Measurements from ENCODE around the gene ZNF223.

Gene ZNF223

DNA sequence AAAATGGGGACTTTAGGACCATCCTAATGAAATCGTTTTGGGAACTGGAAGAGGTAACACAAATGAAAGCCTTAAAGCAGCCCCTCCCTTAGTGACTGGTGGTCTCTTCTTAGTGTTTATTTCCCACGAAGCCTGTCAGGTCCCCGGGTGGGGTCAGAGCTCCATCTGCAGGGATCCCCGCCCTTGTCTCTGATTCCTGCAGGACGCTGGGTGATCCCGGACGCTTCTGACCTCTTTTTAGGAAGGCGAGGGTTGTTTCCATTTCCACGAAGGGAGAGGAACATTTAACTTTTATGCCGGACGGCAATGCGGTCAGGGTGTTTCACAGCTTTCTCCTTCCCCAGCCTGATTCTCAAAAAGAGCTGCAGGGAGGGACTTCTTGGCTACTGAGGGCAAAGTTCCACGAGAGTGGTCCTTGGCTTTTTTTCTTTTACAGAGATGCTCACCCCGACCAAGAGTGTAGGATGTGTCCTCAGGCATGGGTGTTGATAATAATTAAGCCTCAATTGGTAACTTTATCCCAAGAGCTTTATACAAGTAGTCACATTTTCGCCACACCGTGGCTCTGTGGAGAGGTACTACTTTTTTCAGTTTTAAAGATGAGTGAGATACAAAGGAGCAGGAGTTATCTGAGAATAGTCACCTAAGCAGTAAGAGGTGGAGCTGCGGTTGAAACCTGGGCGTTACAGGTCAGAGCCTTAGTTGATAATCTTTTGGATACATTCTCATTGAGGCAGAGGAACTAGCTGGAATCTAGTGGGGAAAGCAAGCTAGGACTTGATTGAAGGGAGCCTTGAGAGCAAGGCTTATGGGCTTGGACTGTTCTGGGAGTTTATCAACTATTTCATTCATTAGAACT lies 20.9 kb downstream of the ZNF223 start:
- no peak for DNase-seq

DNA sequence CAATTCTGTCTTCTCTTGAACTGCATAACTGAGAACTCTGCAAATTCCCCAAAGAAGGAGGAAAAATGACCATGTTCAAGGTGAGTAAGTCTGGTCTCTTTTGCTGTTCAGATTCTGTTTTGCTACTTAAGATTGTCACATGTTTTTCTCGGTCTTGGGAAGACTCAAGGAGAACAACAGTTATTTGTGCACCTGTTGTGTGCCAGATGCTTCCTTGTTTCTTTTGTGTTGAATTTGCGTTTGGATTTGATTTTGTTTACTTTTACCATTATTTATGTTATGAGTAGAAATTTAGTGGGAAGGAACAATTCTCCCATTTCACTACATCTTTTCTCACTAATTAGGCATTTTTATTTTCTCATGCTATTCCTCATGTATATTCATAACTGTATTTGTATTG lies 24.5 kb downstream of the ZNF223 start:
- no peak for DNase-seq

- no peak for DNase-seq
Measured at GRCh38 chr19:44092108-44092507, 40.3 kb downstream of the ZNF223 start.

DNA sequence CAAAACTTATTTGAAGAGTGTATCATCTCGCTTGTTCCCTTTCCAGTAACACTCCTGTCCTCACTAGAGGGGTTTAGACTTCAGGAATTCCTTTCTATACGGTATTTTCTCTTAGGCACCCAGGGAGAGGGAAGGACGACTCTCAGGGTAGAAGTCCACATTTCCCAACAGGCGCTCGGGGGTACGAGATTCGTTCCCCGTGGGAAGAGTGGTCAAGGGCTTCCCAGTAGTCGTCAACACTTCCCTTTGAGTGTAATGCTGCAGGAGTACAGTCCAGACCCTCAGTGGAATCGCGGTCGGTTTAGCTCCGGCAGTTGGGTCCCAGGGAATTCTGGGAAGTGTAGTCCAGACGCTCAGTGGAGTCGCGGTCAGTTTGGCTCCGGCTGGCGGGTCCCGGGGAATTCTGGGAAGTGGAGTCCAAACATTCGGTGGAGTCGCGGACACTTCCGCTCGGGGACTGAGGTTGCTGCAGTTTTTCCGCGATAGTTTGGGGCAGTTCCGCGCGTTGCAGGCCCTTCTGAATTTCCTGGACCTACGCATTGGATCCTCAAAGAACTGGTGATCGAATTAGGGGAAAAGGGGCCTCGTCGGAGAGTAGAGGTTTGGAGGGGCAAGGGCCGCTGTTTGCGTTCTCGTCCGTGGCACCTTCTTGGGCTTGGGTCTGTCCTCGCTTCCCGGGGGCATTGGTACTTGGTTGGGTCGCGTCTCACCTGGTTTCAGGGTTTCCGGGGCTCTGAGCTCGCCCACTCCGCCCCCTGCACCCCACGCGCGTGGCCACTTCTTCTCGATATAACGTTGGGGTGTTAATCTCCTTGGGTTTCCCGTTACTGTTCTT lies 42.3 kb downstream of the ZNF223 start, which contains the start of gene ZNF224:
TSS of gene ZNF224 (plus strand) at position 431 of the 835 bp plus-strand sequence. CDS start 3,513 bp downstream, outside the sequence.
- peak; percentile 86 for DNase-seq

- DNase-seq = no peak
Measured at GRCh38 chr19:44107751-44108150, 55.9 kb downstream of the ZNF223 start.

- no peak for DNase-seq
Measured at GRCh38 chr19:44109458-44109857, 57.6 kb downstream of the ZNF223 start.

DNA sequence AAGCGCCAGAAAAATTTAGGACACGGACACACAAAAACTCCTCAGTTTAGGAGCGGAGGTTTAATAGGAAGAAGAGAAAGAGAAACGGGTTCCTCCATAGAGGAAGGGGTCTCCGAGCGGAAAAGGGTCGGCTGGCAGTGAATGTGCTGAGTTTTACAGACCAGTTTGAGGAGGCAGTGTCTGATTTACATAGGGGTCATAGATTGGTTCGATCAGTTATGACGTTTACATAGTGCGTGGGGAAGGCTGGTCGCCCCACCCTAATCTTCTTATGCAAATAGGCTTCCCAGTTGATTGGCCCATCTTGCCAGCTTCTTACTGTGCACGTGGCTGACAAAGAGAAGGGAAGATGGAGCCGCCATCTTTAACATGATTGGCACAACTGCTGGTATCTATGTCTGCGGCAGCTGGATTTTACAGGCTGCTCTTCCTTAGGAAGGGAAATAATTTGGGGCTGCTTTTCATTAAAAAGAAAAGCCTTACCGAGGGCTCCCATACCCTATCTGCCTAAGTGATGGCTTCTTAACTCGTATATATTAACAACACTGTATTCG lies 60.2 kb downstream of the ZNF223 start:
- peak; percentile 2 for DNase-seq

DNA sequence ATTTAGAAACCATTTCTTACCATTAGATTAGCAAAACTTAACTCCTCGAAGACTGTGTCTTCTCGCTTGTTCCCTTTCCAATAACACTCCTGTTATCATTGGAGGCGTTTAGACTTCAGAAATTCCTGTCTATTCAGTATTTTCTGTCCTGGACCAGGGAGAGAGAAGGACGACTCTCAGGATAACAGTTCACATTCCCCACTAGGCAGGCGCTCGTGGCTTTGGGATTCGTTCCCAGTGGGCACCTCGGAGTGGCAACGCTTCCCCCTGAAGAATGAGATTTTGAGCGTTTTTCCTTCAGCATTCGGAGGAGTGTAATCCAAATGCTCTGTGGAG lies 60.9 kb downstream of the ZNF223 start:
- DNase-seq = no peak

- peak; percentile 95 for DNase-seq
Measured at GRCh38 chr19:44113138-44113783, 61.4 kb downstream of the ZNF223 start, which contains the start of gene ZNF225. TSS of gene ZNF225 (plus strand) at chr19:44113399. CDS start at chr19:44115828, 2,429 bp downstream.

- no peak for DNase-seq
Measured at GRCh38 chr19:44113784-44114390, 62.1 kb downstream of the ZNF223 start.

Data from NCI-H510A treated with DMSO at 0.1 percent for 48 hours (cell line).